ENCODE results near the gene SLC16A7.

DNA sequence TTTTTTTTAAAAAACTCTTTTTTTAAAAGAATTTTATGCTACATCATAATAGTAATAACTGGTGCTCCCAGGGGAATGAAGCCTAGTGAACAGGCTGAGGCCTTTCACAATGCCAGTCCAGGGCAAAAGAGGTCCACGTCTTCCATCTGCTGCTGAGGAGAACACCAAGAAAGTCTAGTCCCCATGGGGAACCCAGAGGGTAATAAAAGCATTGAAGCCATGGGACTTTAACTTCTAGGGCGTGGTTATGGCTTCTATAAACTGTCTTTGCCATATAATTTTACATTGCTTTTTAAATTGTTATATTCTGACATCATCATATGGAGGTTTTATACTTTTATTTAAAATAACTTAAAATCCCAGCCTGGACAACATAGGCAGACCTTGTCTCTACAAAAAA lies 64.3 kb downstream of the SLC16A7 start:
- TF ChIP-seq, protein P1, sequence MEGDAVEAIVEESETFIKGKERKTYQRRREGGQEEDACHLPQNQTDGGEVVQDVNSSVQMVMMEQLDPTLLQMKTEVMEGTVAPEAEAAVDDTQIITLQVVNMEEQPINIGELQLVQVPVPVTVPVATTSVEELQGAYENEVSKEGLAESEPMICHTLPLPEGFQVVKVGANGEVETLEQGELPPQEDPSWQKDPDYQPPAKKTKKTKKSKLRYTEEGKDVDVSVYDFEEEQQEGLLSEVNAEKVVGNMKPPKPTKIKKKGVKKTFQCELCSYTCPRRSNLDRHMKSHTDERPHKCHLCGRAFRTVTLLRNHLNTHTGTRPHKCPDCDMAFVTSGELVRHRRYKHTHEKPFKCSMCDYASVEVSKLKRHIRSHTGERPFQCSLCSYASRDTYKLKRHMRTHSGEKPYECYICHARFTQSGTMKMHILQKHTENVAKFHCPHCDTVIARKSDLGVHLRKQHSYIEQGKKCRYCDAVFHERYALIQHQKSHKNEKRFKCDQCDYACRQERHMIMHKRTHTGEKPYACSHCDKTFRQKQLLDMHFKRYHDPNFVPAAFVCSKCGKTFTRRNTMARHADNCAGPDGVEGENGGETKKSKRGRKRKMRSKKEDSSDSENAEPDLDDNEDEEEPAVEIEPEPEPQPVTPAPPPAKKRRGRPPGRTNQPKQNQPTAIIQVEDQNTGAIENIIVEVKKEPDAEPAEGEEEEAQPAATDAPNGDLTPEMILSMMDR (conservative IDR thresholded peaks at IDR 0.05; ENCODE audit: low read length) = no peak
- TF ChIP-seq EZH2phosphoT487 (IDR thresholded peaks at IDR 0.05; ENCODE audit: borderline replicate concordance, low read depth, low read length) = no peak

All from OCI-LY7 (cell line).